GM10248 (cell line): ENCODE data around the gene ACOT8.
"Not testable (repeated sequence)": the region's sequence is repeated elsewhere in the genome, so short reads cannot be mapped to it uniquely, and the experiment has no call there.

ENCODE experiments used
- CTCF ChIA-PET: fragments of 300-600 bp; sonication (Branson Sonifier 250); formaldehyde crosslinking; extraction: SDS; loops from one replicate; lab custom pipeline; 2021; ENCODE audit warnings: antibody characterized with exemption; lab: Yijun Ruan, JAX
- POLR2A ChIA-PET: fragments of 350-650 bp; sonication (Branson Sonifier 250); formaldehyde crosslinking; extraction: SDS; loops from one replicate; lab custom pipeline; 2020; ENCODE audit warnings: antibody characterized with exemption; lab: Yijun Ruan, JAX
- DNase-seq: peaks from one replicate; pipeline ENCODE4 v3.0.0; 2012; ENCODE audit errors: extremely low spot score
- CTCF ChIP-seq: IDR thresholded peaks from 2 replicates; pipeline ENCODE4 v1.5.1; 2012; ENCODE audit warnings: mild to moderate bottlenecking, low read depth; ENCODE audit errors: extremely low read depth, missing control alignments, control extremely low read depth

ACOT8 gene

DNA sequence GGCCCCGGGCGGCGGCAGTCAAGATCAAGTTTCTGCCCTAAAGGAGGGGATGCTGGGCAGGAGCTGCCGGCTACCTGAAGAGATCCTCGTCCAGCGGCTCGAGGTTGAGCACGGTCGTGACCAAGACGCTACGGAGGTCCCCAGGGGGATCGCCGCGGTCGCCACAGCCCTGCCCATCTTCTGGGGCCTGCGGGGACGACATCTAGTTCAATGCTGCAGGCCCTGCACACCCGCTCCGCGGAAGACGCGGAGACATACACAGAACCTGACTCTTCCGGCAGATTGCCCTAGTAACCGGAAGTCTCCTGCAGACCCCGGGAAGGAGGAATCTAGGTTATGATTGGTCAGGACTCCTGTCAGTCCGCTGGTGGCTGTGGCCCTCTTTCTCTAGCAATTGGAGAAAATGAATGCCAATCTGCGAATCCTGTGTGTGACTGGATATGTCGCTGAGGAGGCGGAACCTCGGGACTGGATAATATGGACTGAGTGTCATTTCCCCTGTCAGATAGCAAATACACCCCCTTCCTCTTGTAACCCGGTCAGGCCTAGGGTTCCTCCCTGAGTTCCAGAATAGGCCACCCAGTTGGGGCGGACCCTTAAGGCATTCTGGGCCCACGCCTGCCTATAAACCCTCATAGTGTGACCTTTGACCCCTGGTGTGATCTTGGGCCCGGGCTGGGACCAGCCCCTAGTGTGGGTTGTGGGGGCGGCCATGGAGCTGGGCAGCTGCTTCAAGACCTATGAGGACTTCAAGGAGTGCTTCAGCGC is at the start of gene ACOT8, which contains the start of gene ZSWIM3:
Gene ACOT8, minus strand, starts transcription at position 279 of the 768 bp plus-strand sequence. Its CDS starts 77 bp downstream, at position 202.
Gene ZSWIM3, plus strand, starts transcription at position 501 of the 768 bp plus-strand sequence. Its CDS starts 212 bp downstream, at position 713.
- TF ChIP-seq CTCF = no peak
- CTCF ChIA-PET = interaction anchor here (1.0 to 2.3 kb wide), 3 partner anchors 15 to 65 kb away, joined by 3 to 7 read pairs (median 3); partner anchors contain the start of genes DNTTIP1 and WFDC3
- POLR2A ChIA-PET = no interaction called here
- peak; percentile 100 for DNase-seq

DNA sequence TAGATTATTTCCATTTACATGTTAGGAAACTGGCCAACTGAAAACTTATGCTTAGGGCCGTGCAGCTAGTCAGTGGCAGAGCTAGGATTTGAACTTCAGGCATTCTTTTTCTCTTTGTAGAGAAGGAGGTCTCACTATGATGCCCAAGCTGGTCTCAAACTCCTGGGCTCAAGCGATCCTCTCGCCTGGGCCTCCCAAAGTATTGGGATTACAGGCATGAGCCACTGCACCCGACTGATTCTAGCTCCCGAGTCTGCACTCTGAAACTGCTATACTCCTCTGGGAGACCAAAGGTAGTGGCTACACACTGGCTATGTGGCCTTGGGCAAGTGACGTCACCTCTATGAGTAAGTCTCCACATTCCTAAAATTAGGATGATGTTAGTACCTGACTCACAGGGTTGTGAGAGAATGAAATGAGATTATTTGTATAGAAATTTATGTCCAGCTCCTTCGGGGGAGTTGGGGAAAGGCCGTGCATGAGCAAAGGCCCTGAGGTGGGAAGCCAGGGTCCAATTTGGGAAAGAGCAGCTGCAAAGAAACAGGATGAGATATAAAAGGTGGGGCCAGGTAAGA is 48.4 kb upstream of the ACOT8 start:
- no peak for TF ChIP-seq CTCF
- ChIA-PET CTCF (interaction anchor here (0.8 to 2.0 kb wide), 6 partner anchors 9 to 106 kb away, joined by 3 to 9 read pairs (median 4); partner anchors contain the start of genes CTSA, NEURL2 and PCIF1), POLR2A (interaction anchor here (0.9 to 2.0 kb wide), 2 partner anchors 12 to 66 kb away, joined by 3 to 6 read pairs; partner anchors contain the start of gene ZNF335)
- no peak for DNase-seq

GRCh38 chr20:45904583-45905504 is 47.7 kb upstream of the ACOT8 start:
- CTCF ChIA-PET = interaction anchor here (0.8 to 2.0 kb wide), 7 partner anchors 8 to 105 kb away, joined by 3 to 9 read pairs (median 3); partner anchors contain the start of genes CTSA, NEURL2 and PCIF1
- POLR2A ChIA-PET = interaction anchor here (0.9 to 2.0 kb wide), 2 partner anchors 12 to 67 kb away, joined by 3 to 6 read pairs; partner anchors contain the start of gene ZNF335
- no peak for TF ChIP-seq CTCF
- DNase-seq = no peak

DNA sequence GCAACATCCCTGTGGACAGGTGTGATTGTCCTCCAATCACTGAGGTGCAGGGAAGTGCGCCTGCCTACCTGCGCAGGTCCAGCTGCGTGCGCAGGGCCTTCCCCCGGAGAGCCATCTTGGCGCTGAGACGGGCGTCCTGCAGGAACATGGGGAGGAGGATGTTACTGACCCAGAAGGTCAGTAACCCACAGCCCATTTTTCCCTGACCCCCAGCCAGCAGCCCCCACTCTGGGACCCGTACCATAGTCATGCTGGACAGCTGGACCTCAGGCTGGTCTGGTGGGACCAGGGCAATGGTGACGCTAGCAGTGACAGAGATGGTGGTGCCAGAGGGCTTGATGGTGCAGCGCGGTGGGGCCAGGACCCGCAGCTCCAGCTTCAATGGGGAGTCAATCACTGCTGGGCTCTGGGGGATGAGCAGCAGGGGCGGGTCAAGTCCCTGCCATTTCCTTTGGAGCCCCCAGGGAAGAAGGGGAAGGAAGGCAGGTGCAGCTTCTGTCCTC is 45.1 kb upstream of the ACOT8 start:
- CTCF ChIA-PET = interaction anchor here (0.8 to 1.9 kb wide), 3 partner anchors 9 to 539 kb away, joined by 3 to 8 read pairs (median 3); partner anchors contain the start of gene SYS1
- POLR2A ChIA-PET = interaction anchor here (1.5 kb wide), 2 partner anchors 9 to 10 kb away, joined by 7 read pairs; no protein-coding TSS in a partner anchor
- no peak for TF ChIP-seq CTCF
- no peak for DNase-seq

- ChIA-PET CTCF (interaction anchor here (0.9 to 1.9 kb wide), 3 partner anchors 8 to 538 kb away, joined by 3 to 8 read pairs (median 6); partner anchors contain the start of gene SYS1), POLR2A (interaction anchor here (0.7 to 1.5 kb wide), 2 partner anchors 9 to 70 kb away, joined by 4 to 7 read pairs; no protein-coding TSS in a partner anchor)
- DNase-seq = not testable (repeated sequence)
Measured at GRCh38 chr20:45901332-45901731, 44.1 kb upstream of the ACOT8 start.
